Stimulated activated naive CD8-positive, alpha-beta T cell treated with anti-CD3 and anti-CD28 coated beads, Interleukin-15, amount 100 ng/mL, for 72 hours (primary cell): Measurements from ENCODE around the gene SPTSSB.

Experiments
- ATAC-seq: fragments of 150-1000 bp; cut with Tn5 transposase; 2 replicates; pipeline ENCODE4 v1.10.0; 2021; ENCODE audit warnings: mild to moderate bottlenecking, moderate library complexity
- DNase-seq, 2 donors: peaks; one replicate each; pipeline ENCODE4 v3.0.0; 2021 to 2022
- H3K27ac Mint-ChIP-seq, 2 donors: one replicate each; pipeline ENCODE4 v1.8.0; 2022; ENCODE audit warnings: mild to moderate bottlenecking in 2 of 2, mixed read lengths in 2 of 2, moderate library complexity in 2 of 2
- H3K27me3 Mint-ChIP-seq: one replicate; pipeline ENCODE4 v1.8.0; 2022; ENCODE audit warnings: mixed read lengths
- H3K4me1 Mint-ChIP-seq: one replicate; pipeline ENCODE4 v1.8.0; 2022; ENCODE audit warnings: mild to moderate bottlenecking, mixed read lengths
- H3K4me3 Mint-ChIP-seq, 2 donors: one replicate each; pipeline ENCODE4 v1.8.0; 2022; ENCODE audit warnings: mild to moderate bottlenecking in 2 of 2, mixed read lengths in 2 of 2, moderate library complexity in 1 of 2
- H3K9me3 Mint-ChIP-seq, 2 donors: one replicate each; pipeline ENCODE4 v1.8.0; 2022; ENCODE audit warnings: mixed read lengths in 2 of 2

The SPTSSB gene

DNA sequence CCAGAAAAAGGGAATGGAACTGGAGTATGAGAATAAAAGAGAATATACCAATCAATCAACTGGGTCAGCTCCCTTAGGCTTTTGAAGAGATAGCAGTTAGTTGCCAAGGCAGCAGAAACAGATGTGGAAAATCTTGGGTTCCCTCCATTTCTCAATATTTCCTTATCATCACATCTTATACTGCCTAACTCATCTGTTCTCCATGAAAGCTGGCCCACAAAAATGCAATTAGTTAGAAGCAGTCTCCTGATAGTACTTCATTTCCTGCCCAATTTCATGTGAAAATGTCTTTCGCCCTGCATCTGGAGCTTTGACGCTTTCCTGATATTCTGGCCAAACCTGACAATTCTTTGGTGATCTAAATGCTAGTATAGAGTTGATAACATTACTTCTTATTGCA is 30.1 kb upstream of the SPTSSB start:
- H3K27me3 Mint-ChIP-seq = peaks cover 73% of the 10 kb centered on the region
- peaks cover 21 to 25% of the 10 kb centered on the region in 2 donors for H3K9me3 Mint-ChIP-seq
- H3K27ac Mint-ChIP-seq = no peak overlapping the region
- H3K4me3 Mint-ChIP-seq = no peak overlapping the region
- ATAC-seq = no peak
- no peak for DNase-seq
- H3K4me1 Mint-ChIP-seq = peaks cover 13% of the 10 kb centered on the region

DNA sequence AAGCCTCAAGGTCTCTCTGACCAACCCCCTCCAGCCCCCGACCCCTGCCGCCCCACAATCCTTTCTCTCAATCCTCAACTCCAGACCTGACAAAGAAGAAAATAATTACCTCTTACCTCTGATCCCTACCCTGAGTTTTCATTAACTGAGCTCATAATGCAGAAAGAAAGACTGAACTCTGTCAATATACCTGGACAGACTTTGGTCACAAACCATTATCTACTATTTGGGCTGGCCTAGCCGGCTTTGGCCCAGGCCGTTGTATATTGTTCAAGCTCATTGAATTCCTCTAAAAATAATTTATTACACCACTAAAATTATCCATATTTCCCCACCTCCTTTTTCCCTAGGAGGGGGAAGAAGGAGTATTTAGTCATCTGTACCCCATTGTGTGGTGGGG is 29.3 kb upstream of the SPTSSB start:
- DNase-seq (no peak), ATAC-seq (no peak)
- Mint-ChIP-seq H3K27me3 (peaks cover 73% of the 10 kb centered on the region), H3K4me3 (no peak overlapping the region), H3K9me3 (peaks cover 21 to 25% of the 10 kb centered on the region in 2 donors), H3K27ac (no peak overlapping the region), H3K4me1 (peaks cover 11% of the 10 kb centered on the region)

- ATAC-seq (peak; percentile 97), DNase-seq (peak in 1 of 2 donors; percentile 22)
- no peak overlapping the region for H3K27ac Mint-ChIP-seq
- H3K4me1 Mint-ChIP-seq = peaks cover 32% of the 10 kb centered on the region
- no peak overlapping the region for H3K4me3 Mint-ChIP-seq
- H3K9me3 Mint-ChIP-seq = peaks cover 21 to 25% of the 10 kb centered on the region in 2 donors
- peaks cover 71% of the 10 kb centered on the region for H3K27me3 Mint-ChIP-seq
These were observed 24.0 kb upstream of the SPTSSB start for GRCh38 chr3:161395115-161396012.

DNA sequence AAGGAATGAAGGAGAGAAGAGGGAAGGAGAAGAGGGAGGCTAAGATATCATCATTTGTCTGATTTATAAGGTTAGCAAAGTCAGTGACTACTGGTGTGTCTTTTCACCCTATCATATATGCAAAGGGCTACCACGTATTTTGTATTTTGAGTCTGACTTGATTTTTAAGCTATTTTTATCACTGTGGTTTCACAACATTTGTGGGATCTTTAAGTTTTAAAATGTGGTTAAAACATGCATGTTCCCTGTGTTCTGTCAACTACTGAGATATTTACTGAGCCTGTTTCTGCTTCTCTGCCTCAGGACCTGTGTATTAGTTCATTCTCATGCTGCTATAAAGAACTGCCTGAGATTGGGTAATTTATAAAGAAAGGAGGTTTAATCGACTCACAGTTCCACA is 22.5 kb upstream of the SPTSSB start:
- Mint-ChIP-seq H3K4me3 (no peak overlapping the region), H3K27me3 (peaks cover 69% of the 10 kb centered on the region), H3K4me1 (peaks cover 32% of the 10 kb centered on the region), H3K27ac (no peak overlapping the region), H3K9me3 (peaks cover 16 to 22% of the 10 kb centered on the region in 2 donors)
- ATAC-seq = no peak
- no peak for DNase-seq

- no peak overlapping the region for H3K4me3 Mint-ChIP-seq
- H3K4me1 Mint-ChIP-seq = peaks cover 32% of the 10 kb centered on the region
- peaks cover 11 to 17% of the 10 kb centered on the region in 2 donors for H3K9me3 Mint-ChIP-seq
- no peak overlapping the region for H3K27ac Mint-ChIP-seq
- H3K27me3 Mint-ChIP-seq = peaks cover 64% of the 10 kb centered on the region
- ATAC-seq (no peak), DNase-seq (no peak)
These were observed 22.0 kb upstream of the SPTSSB start for GRCh38 chr3:161393310-161393709.

GRCh38 chr3:161392853-161393252 is 21.5 kb upstream of the SPTSSB start:
- DNase-seq = no peak
- peaks cover 59% of the 10 kb centered on the region for H3K27me3 Mint-ChIP-seq
- H3K27ac Mint-ChIP-seq = no peak overlapping the region
- no peak overlapping the region for H3K4me3 Mint-ChIP-seq
- no peak for ATAC-seq
- peaks cover 7 to 13% of the 10 kb centered on the region in 2 donors for H3K9me3 Mint-ChIP-seq
- peaks cover 32% of the 10 kb centered on the region for H3K4me1 Mint-ChIP-seq

DNA sequence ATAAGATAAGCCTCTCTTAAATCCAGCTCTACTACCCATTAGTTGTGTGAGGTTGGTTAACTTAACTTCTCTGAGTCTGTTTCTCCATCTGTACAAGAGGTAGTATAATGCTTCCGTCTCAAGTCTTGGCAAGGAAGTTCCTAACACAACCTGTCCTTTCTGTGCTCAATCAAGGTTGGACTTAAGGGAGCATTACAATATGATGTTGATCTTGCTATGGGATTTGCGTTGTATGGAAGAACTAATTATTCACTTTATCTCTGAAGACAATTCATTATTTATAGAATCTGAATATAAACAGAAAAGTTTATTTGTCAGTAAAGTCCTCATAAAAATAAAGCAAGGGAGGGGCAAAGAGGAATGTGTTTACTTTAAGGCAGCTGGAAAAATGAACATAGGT is 18.9 kb upstream of the SPTSSB start:
- ATAC-seq (no peak), DNase-seq (no peak)
- Mint-ChIP-seq H3K27ac (no peak overlapping the region), H3K27me3 (peaks cover 61% of the 10 kb centered on the region), H3K4me1 (peaks cover 19% of the 10 kb centered on the region), H3K9me3 (no peaks in the 10 kb centered on the region), H3K4me3 (no peak overlapping the region)

- Mint-ChIP-seq H3K4me1 (peaks cover 13% of the 10 kb centered on the region), H3K4me3 (no peak overlapping the region), H3K27me3 (peaks cover 66% of the 10 kb centered on the region), H3K27ac (no peak overlapping the region), H3K9me3 (no peaks in the 10 kb centered on the region)
- DNase-seq (no peak), ATAC-seq (no peak)
These were observed 18.2 kb upstream of the SPTSSB start for GRCh38 chr3:161389445-161390035.

GRCh38 chr3:161388855-161389254 is 17.5 kb upstream of the SPTSSB start:
- ATAC-seq (no peak), DNase-seq (no peak)
- H3K27ac Mint-ChIP-seq = no peak overlapping the region
- H3K4me3 Mint-ChIP-seq = no peak overlapping the region
- no peaks in the 10 kb centered on the region for H3K9me3 Mint-ChIP-seq
- peaks cover 6% of the 10 kb centered on the region for H3K4me1 Mint-ChIP-seq
- peaks cover 72% of the 10 kb centered on the region for H3K27me3 Mint-ChIP-seq

DNA sequence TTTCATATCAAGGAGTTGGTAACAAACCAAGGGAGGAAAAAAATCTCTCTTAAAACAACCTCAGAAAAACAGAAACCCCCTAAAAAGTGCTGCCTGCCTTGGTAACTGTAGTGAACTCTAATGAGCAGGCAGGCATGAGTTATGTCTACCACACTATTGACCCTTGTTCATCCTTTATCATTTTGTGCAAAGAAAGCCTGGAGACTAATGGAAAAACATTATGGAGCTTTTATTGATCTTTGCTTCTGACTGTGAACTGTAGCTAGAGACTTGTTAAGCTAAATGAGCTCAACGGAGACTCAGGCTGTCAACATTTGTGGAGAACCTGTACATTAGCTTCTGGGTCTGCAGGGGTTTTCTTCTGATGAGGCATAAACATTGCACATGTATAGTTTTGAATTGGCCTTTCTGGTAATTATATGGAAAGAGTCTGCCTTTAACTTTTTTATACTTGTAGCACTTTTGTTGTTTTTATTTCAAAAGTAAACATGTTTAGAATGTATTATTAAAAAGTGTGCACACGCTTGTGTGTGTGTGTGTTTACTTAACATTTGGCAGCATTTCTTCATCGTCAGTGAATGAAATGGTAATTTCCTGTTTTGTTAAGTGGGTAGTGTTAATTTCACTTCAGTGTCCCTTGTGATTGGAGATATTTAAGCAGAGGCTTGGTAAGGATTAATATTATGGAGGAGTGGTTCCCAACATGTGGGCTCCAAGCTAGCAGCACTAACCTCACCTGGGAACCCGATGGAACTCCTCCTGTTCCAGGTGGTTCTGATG is 15.9 kb upstream of the SPTSSB start:
- DNase-seq (no peak), ATAC-seq (no peak)
- no peaks in the 10 kb centered on the region for H3K9me3 Mint-ChIP-seq
- peaks cover 71% of the 10 kb centered on the region for H3K27me3 Mint-ChIP-seq
- H3K27ac Mint-ChIP-seq = no peak overlapping the region
- H3K4me3 Mint-ChIP-seq = no peak overlapping the region
- H3K4me1 Mint-ChIP-seq = no peaks in the 10 kb centered on the region

DNA sequence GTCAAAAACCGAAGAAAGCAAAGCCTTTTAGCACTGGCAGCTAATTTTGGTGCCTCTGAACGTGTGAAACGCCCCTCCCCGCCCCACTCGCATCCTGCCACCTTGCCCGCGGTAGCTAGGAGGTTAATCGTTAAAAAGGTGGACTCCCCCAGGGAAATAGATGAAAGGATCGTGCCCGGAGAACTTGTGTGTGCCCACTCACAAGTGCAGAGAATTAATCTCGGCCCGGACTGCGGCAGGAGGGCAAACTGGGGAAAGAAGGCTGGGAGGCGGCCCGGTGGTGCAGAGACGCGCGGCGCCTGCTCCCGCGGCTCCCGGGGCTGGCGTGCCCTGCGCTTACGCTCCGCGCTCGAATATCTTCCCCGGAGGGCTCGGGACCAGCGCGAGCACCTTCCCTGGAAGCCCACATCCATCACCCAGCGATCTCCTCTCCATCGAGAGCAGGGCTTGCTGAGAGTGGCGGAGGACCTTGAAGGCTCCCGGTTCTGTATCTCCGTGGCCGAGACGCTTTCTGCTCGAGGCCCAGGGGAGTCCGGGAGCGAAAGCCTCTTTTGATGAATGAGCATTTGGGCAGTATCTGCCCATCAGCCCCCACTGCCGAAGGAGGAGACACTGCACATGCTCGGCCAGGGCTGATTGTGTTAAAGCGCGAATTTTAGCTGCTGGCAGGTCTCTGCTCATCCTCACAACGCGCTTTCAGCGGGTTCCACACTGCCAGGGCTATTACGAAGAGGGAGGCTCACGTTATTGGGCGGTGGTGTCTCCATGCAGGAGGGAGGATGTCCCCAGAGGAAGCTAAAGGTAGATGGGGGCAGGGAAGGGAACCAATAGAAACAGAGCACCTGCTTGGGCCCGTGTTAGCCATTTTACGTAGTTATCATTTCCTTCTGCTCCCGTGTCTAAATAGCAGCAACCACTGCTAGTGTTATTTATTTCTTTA is 1.3 kb upstream of the SPTSSB start:
- Mint-ChIP-seq H3K27ac (no peak overlapping the region), H3K27me3 (peaks cover 82% of the 10 kb centered on the region), H3K4me3 (peak overlapping the region; percentile 79 to 86), H3K4me1 (peaks cover 24% of the 10 kb centered on the region), H3K9me3 (no peaks in the 10 kb centered on the region)
- ATAC-seq = peak; percentile 70
- peak in 1 of 2 donors; percentile 11 for DNase-seq

GRCh38 chr3:161369531-161369930 is 1.8 kb downstream of the SPTSSB start:
- no peak for ATAC-seq
- no peak overlapping the region for H3K27ac Mint-ChIP-seq
- peaks cover 73% of the 10 kb centered on the region for H3K27me3 Mint-ChIP-seq
- H3K4me3 Mint-ChIP-seq = no peak overlapping the region
- no peaks in the 10 kb centered on the region for H3K9me3 Mint-ChIP-seq
- DNase-seq = no peak
- peaks cover 24% of the 10 kb centered on the region for H3K4me1 Mint-ChIP-seq

DNA sequence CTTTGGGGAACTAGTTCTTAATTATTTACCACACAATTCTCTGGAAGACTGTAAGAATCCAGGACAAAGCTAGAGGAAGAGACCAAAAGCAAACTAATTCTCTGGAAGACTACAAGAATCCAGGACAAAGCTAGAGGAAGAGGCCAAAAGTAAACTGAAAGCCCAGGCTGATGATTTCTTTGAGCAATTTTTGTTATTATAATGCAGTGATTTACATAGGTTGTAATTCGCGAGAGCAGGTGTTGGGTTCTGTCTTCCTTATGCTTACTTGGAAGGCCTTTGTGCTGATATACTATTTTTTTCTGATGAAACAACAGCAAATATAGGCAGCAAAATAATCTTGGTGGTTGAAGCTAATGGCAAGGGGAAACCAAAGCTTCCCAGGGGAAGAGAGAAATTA is 5.2 kb downstream of the SPTSSB start:
- ATAC-seq = no peak
- no peak overlapping the region for H3K4me3 Mint-ChIP-seq
- peaks cover 6% of the 10 kb centered on the region for H3K4me1 Mint-ChIP-seq
- H3K27me3 Mint-ChIP-seq = peaks cover 40% of the 10 kb centered on the region
- no peak for DNase-seq
- no peaks in the 10 kb centered on the region for H3K9me3 Mint-ChIP-seq
- H3K27ac Mint-ChIP-seq = no peak overlapping the region

DNA sequence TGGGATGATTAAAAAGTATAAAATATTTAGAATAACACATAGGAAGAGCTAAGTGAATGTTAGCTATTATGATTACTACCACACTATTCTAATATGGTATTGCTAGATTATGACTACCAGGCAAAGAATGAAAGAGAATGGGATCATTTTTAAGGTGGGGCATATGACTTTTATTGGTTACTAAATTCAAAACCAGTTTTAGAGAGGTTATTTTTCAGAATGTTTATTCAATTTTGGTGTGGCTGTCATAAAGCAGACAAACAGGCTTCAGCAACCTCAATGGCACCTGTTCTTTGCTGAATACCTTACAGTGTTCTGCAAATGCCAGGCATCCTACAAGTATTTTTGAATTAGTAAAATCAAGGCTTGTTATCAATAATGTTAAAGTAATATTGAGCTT is 12.8 kb downstream of the SPTSSB start:
- no peaks in the 10 kb centered on the region for H3K4me1 Mint-ChIP-seq
- no peak for ATAC-seq
- H3K9me3 Mint-ChIP-seq = no peaks in the 10 kb centered on the region
- H3K4me3 Mint-ChIP-seq = no peak overlapping the region
- H3K27ac Mint-ChIP-seq = no peak overlapping the region
- H3K27me3 Mint-ChIP-seq = peaks cover 17% of the 10 kb centered on the region
- DNase-seq = no peak

DNA sequence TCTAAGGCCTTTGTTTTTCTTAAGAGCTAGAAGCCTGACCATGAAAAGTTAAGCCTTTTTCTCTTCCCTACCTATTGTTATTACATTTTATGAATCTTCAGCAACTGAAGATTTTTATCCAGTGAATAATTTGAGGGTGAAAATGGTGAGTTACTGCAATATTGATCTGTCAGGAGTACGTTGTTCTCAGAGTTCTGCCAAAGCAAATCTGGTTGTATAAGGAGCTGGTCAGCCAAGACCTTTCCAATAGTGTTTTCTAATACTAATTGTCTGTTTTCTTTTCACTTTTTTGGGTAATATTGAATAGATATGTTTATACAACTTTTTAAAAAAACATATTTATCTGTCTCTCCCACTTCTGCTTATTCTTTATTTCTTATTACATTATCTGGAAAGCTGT is 15.0 kb downstream of the SPTSSB start:
- ATAC-seq (no peak), DNase-seq (no peak)
- peaks cover 37% of the 10 kb centered on the region for H3K27me3 Mint-ChIP-seq
- H3K9me3 Mint-ChIP-seq = no peaks in the 10 kb centered on the region
- H3K4me3 Mint-ChIP-seq = no peak overlapping the region
- no peak overlapping the region for H3K27ac Mint-ChIP-seq
- H3K4me1 Mint-ChIP-seq = no peaks in the 10 kb centered on the region
